Activated CD4-positive, CD25-positive, alpha-beta regulatory T cell treated with anti-CD3 and anti-CD28 coated beads, Interleukin-2, amount 50 U/mL, for 16 hours (primary cell): ENCODE data around the gene FOXF2.
A peak's percentile ranks its signal among the peaks of the same experiment; 100 is the strongest.

Experiments
- DNase-seq: peaks from one replicate; pipeline ENCODE4 v3.0.0-alpha.2; 2020; ENCODE audit warnings: low read depth, low spot score

The FOXF2 gene

GRCh38 chr6:1407499-1407990 lies 18.2 kb downstream of the FOXF2 start:
- DNase-seq: no peak

GRCh38 chr6:1409774-1410465 lies 20.5 kb downstream of the FOXF2 start:
- DNase-seq: no peak

GRCh38 chr6:1412901-1413300 lies 23.5 kb downstream of the FOXF2 start:
- DNase-seq: no peak

GRCh38 chr6:1415416-1416063 lies 26.2 kb downstream of the FOXF2 start:
- DNase-seq: no peak

- DNase-seq: no peak
These were observed 26.9 kb downstream of the FOXF2 start for GRCh38 chr6:1416191-1416760.

GRCh38 chr6:1416820-1417219 lies 27.4 kb downstream of the FOXF2 start:
- no peak for DNase-seq

- DNase-seq: no peak
These were observed 28.3 kb downstream of the FOXF2 start for GRCh38 chr6:1417718-1418117.

- no peak for DNase-seq
These were observed 29.3 kb downstream of the FOXF2 start for GRCh38 chr6:1418471-1419191.

GRCh38 chr6:1420382-1420781 lies 31.0 kb downstream of the FOXF2 start:
- no peak for DNase-seq

GRCh38 chr6:1422290-1422689 lies 32.9 kb downstream of the FOXF2 start:
- no peak for DNase-seq

- DNase-seq: no peak
These were observed 34.2 kb downstream of the FOXF2 start for GRCh38 chr6:1423578-1423977.

- DNase-seq: no peak
These were observed 35.0 kb downstream of the FOXF2 start for GRCh38 chr6:1424306-1424927.

- DNase-seq: no peak
These were observed 37.0 kb downstream of the FOXF2 start for GRCh38 chr6:1426416-1426815.

GRCh38 chr6:1435806-1436205 lies 46.4 kb downstream of the FOXF2 start:
- DNase-seq: no peak

- peak; percentile 9 for DNase-seq
These were observed 47.2 kb downstream of the FOXF2 start for GRCh38 chr6:1436334-1437306.

- DNase-seq: no peak
These were observed 48.4 kb downstream of the FOXF2 start for GRCh38 chr6:1437553-1438406.

GRCh38 chr6:1438471-1438881 lies 49.1 kb downstream of the FOXF2 start:
- DNase-seq: no peak

- DNase-seq: no peak
These were observed 50.0 kb downstream of the FOXF2 start for GRCh38 chr6:1439349-1439748.

- no peak for DNase-seq
These were observed 53.6 kb downstream of the FOXF2 start for GRCh38 chr6:1442929-1443328.
